Fibroblast of peridontal ligament (primary cell): ENCODE results near the gene KCNQ4.
A peak's percentile ranks its signal among the peaks of the same experiment; 100 is the strongest.

ENCODE experiments used
- DNase-seq: peaks from one replicate; pipeline ENCODE4 v3.0.0-alpha.2; 2010; ENCODE audit errors: extremely low read depth

KCNQ4 gene

DNA sequence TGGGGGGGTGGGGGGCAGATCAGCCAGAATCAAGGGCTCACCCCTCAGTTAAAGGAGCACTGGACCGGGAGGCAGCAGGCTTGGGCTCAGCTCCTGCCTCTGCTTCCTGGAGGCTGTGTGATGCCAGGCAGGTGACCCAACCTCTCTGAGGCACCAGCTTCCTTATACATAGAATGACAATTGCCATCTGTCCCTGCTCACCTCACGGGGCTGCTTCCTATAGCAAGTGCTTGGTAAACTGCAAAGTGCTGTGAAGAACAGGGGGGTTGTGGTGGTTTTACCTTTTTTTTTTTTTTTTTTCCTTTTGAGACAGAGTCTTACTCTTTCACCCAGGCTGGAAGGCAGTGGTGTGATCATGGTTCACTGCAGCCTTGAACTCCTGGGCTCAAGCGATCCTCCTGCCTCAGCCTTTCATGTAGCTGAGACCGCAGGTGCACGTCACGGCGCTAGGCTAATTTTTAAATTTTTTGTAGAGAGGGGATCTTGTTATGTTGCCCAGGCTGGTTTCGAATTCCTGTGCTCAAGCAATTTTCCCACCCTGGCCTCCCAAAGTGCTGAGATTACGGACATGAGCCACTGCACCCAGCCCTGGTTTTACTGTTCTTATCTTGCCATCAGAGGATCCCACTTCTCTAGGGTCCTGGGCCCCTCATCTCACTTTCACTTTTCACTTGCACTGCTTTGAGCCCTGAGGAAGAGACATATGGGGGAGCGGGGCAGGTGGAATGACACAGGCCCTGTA, 11.6 kb downstream of the KCNQ4 start:
- DNase-seq = no peak

DNA sequence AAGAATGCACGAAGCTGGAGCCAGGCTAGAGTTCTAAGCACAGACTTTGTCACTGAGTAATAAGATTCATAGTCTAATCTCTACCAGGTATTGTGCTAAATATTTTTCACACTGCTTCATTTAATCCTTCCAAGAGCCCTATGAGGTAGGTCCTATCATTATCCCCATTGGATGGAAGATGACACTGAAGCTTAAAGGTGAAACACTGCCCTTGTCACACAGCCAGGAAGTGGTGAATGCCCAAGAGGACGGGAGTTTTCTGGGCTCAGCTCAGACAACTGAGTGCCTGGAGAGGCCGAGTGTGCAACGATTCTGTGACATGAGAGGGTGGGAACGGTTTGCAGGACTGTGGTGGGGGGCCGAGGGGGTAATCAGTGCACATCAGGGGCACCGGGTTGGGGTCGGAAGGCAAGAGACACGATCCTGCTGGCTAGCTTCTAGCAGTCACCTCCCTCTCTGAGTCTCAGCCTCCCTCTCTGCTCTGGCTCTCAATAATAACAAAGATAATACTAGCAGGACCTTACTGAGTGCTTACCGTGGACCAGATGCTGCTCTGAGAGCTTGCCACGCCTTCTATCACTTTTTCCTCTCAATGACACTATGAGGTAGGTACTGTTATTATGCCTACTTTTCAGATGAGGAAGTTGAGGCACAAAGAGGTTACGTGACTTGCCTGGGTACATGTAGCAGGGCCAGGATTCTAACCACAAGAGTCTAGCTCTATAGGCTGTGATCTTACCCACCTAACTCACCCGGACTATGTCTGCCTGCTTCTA, 12.4 kb downstream of the KCNQ4 start:
- no peak for DNase-seq

DNA sequence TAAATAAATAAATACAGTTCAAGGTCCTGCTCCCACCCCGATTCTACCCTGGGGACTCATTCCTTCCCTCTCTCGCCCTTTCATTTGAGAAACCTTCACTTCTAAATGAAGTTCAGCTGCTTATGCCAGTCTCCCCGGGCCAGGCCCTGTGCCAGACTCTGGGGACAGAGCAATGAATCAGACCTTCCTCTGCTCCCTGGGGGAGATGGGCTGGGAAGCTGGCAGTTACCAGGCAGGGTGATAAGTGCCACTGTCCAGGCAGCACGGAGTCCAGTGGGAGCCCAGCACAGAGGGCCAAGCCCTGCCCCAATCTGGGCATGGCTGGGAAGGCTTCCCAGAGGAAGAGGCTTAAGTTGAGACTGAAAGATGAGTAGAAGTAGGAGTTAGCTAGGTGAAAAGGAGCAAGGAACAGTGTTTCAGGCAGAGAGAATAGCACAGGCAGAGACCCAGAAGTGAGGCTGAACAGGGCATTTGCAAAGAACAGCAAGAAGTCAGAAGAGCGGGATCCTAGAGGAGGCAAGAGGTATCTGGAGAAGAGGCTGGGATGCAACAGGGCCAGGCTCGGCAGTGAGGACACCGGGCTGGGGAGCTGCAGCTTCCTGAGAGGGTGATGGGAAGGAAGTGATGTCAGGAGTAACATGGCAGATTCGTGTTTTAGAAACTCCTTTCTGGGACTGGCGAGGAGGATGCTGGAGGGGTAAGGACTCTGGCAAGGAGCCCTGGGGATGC, 13.5 kb downstream of the KCNQ4 start:
- no peak for DNase-seq

DNA sequence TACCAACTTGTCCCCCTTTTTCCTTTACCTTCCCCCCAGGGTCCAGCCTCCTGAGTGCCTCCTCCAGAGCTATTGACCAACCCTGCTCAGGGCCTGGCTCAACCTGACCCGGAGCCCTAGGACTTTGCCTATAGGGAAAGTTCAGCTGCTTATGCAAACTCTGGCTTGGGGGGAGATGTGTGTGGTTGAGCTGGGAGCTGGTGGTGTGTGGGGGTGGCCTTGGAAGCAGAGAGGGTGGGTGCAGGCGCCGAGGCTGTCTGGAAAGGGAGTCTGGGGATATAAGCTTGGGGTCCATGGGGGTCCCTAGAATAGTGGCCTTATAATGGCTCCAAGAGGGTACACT, 14.1 kb downstream of the KCNQ4 start:
- DNase-seq = no peak

DNA sequence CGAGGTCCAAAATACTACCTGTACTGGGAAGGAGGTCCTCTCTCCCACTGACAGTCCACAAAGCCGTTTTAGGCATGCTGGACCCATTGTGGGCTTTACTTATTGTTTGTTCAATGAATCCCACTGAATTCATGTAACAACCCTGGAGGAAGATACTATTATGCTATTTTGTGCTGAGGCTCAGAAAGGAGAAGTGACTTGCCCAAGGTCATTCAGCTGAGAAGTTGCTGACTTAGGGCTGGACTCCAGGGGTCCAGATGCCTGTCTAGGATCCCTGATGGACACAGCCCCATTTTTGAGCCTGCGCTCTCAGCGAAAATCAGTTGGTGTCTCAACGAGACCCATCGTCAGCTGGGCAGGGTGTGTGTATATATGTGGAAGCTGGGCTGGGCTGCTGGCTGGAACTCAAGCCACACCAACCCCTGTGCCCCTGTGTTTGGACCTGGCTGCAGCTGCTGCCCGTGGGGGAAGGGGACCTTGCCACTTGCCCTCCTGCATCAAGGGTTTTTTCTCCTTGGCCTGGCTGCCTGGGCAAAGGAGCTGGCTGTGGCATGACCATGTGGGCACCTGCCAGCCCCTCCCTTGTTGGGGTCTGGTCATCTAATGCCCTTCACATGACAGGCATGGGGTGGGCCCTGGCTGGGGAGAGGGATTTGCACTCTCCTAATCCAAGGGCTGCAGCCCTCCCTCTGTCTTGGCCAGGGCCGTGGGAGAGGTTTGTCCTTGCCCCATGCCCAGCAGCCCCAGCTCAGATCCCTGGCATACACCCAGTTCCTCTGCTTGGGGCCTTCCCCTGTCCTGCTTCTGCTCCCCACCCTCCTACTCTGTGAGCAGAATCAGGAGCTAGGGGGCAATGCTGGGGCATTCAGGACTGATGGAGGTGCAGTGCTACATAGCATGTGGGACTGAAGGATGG, 15.0 kb downstream of the KCNQ4 start:
- no peak for DNase-seq

DNA sequence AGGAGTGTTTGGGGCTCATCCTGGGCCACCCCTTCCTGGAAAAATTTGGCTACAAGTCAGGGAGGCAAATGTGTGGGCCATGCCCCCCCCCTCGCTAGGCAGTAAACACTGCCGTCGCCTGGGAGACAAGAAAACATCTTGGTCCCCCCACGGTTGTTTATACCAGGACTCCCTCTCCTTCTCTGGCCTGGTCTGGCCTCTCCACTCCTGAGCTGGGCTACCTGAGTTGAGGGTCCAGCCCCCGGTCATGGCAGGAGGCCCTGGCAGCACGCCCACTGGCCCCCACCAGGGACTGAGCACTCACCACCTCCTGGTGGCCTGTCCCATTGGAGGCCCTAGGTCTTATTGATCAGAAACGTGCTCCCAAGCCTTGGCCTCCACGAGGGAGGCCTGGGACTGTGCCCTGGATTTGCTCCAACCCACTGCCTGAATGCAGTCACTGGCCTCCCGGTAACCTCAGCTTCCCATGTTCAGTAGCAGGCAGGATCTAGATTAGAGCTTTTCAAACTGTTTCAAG, 15.8 kb downstream of the KCNQ4 start:
- peak; percentile 47 for DNase-seq

DNA sequence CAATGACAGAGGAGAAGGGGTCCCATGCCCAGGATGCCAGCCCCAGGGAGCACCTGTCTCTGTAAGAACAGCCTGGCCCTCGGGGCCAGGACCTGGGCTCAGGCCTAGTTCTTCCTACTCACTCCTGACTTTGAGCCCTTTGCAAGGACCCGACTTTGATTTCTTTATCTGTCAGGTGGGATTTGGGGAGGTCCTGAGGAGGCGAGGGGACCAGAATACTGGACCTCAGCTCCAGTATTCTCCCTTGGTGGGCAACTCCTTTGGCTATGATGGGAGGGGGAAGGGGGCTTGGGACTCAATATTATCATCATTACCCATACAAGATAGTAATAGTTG, 18.1 kb downstream of the KCNQ4 start:
- no peak for DNase-seq

DNA sequence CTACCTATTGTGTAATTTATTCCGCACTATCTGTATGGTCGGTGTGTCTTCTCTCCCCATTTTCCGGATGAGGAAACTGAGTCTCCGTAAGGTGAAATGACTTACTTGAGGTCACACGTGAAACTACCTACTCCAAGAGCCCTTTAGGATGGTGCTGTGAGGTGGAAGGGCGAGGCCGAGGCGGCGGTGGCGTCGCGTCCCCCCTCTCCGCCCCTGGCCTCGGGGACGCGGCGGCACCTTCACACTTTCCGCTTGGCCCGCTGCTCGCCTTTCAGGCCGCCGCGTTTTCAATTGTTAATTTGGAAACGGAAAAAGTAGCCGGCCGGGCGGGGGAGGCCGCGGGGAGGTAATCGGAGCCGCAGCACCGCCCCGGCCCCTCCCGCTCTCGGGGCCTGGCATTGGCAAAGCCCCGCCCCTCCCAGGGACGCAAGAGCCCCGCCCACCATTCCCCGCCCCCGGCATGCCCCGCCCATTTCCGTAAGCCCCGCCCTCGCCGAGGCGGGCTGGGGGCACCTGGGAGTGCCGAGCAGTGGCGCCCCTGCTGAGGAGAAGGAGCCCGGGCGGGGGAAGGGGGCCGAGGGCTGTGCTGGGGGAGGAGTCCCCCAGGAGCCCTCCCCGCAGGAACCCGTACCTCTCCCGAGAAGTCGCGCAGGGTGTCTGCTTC, 18.6 kb downstream of the KCNQ4 start:
- peak; percentile 50 for DNase-seq

DNA sequence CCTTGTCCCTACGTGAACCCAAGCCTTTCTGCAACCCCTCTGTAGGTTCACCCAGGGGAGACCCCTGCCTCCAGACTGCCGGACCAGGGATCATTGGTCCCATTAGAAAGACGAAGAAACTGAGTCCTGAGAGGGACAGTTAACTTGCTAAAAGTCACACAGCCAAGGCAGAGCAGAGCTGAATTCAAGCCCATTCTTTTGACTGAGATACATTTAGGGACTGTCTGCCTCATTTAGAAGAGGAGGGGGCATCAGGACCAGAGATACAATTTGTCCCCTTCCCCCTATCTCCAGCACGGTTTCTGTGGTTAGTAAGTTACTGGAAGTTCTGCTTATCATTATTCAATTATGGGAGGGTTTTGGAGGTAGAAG, 19.1 kb downstream of the KCNQ4 start:
- DNase-seq = no peak

DNA sequence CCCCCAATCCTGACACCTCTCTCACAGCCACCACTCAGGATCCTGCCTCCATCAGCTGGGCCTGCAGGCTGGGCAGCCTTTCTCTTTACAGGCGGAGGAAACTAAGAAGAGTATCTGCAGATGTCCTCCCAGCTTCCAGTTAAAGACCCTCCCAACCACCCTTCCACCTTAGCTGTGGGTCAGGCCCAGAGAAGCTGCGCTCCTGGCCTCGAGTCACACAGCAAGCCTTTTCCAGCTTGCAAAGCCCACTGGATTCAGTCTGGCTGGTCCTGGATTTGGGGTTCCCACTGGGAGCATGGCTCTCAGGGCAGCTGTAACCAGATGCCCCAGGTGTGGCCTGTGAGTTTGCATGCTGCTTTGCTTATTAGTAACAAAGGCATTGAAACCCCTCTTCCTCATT, 19.9 kb downstream of the KCNQ4 start:
- no peak for DNase-seq

DNA sequence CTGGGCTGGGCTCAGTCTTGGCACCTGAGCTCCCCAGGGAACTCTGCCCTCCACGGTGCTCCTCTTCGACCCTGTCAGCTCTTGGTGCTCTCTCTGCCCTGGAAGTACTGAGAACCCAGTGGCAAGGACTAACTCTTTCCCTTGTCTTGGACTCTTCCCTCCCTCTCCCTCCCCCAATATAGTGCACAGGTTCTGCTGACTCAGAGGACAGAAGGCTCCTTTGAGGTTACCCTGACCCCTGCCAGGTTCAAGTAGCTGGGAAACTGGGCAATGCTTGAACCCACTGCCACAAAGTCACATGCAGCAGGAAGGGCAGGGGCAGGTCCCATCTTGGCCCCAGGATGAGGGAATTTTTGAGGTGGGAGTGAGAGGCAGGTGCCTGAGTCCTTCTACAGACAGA, 20.3 kb downstream of the KCNQ4 start:
- no peak for DNase-seq

DNA sequence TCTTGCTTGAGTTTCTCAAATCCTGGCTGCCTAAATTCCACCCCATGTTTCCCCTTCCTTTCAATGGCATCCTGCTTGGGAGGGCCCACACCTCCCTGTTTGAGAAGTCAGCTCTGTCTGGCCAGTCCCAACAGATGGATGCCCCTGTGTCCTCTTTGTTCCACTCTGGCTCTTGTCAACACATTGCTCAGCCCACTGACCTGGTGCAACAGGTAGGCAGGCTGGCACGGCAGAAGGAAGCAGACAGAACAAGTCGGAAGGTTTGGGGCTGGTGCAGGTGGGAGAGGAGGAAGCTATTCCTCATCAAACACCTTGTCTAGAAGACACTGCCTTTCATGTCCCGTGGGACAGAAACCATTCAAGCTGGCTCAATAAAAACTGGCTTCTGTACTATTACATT, 22.7 kb downstream of the KCNQ4 start:
- DNase-seq = no peak

DNA sequence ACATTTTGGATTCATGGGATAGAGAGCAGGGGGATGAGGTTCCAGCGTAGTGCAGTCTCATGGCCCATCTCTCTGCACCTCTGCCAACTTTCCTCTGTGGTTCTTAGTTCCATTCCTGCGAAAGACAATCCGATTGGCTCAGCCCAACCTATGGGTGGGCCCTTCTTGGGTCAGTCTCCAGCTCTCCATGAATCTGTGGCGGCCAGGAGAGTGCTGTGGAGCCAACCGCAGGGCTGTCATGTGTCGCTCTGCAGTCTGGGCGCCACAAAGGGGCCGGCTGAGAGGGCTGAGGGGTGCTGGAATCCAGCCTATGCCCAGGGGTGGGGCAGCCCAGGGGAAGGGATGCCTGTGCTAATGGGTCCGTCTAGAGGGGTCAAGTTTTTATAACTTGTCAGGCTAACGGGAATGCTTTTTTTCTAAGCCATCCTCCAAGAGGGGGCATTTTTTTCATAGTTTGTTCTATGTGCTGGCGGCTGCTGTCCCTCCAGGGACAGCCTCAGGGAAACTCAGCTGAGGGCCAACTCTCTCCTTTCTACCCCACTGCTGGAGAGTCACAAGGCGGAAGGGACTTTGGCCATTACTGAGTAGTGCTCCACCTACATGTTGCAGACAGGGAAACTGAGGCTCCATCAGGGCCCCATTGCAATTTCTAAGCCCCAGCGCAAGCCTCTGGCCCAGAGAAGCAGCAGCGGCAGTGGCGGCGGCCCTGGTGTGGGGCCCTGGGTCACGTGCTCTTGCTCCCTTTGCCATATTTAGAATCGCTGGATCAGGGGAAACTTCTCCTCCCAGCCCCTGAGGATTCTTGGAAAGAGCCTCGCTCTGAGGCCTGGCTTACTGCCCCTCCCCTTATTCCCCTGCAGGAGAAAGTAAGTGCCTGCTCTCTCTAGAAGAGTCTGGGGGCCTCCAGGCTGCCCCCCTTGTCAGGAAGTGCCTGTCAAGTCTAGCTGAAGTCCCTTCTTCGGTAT, 23.4 kb downstream of the KCNQ4 start:
- DNase-seq = no peak

DNA sequence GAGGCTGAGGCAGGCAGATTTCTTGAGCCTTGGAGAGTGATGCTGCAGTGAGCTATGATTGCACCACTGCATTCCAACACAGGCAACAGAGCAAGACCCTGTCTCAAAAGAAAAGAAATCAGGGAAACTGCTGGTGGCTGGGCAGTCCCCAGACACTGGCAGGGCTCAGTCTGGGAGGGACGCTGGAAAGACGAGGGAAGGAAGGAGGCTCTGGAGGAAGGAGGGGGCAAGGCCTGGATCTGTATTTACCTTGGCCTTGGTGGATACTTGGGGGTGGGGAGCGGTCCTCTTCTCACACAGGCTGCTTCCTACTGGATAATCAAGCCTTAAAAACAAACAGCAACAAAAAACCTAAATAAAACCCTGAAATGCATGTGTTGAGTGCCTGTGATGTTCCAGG, 24.4 kb downstream of the KCNQ4 start:
- no peak for DNase-seq

DNA sequence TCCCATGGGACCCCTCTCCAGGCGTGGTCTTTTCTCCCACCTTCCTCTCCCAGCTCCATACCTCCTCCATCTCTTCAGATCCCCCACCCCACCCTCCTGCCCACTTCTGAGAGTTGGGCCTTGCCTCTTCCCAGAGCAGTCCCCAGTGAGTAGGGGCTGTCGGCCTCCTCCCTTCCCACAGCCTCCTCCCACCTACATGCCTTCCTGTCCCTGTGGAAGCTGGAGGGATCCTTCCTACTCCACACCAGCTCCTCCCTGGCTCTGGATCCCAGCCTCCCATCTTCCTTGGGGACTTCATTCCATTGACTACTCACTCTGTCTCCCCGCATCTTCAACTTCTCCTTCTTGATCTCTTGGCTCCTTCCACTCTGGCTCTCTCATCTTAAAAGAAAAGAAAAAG, 24.9 kb downstream of the KCNQ4 start:
- no peak for DNase-seq

DNA sequence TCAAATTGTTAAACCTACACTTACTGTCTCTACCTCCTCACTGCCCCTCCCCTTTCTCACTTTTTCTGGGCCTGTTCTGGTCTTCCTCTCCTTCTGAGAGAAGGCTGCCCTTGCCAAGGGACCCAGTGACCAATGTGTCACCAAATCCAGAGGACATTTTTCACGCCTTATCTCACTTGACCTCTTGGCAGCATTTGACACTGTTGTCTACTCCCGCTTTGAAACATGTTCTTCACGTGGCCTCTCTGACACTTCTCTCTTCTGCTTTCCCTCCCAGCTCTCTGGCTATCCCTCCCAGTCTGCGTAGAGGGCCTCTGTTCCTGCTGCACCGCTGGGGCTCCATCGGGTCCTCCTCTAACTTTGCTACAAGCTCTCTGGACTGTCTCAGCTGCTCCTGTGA, 25.3 kb downstream of the KCNQ4 start:
- DNase-seq = no peak

DNA sequence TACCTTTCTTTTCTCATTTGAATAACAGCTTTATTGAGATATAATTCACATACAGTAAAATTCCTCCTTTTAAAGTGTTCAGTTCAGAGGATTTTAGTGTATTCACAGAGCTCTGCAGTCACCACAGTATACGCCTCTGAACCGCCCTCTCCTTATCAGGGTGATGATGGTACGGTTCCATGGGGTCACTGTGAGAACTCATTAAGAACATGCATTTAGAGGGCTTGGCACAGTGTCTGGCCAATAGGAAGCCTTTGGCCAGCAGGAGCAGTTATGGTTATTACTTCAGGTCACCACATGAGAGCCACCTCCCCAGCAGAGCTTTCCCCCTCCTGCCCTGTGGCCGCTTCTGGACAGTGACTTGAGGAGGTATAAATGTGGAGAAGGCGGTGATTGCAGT, 27.3 kb downstream of the KCNQ4 start:
- DNase-seq = no peak

DNA sequence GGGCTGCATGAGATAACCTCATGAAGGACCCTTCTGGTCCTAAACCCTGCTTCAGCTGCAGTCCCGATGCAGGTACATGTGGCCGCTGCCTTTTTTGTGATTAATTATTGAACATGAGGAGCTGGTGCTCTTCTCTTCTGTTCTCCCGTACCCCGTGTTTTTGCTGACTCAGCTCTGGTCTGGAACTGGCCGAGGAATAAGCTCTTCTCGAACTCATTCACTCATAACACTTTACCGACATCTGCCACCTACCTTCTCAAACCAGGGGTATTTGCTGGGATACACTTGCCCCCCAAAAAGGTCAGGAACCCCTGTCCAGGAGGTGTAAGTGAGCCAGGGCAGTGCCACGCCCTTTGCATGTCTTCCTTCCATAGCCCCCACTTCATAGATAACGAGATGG, 31.8 kb downstream of the KCNQ4 start:
- no peak for DNase-seq

DNA sequence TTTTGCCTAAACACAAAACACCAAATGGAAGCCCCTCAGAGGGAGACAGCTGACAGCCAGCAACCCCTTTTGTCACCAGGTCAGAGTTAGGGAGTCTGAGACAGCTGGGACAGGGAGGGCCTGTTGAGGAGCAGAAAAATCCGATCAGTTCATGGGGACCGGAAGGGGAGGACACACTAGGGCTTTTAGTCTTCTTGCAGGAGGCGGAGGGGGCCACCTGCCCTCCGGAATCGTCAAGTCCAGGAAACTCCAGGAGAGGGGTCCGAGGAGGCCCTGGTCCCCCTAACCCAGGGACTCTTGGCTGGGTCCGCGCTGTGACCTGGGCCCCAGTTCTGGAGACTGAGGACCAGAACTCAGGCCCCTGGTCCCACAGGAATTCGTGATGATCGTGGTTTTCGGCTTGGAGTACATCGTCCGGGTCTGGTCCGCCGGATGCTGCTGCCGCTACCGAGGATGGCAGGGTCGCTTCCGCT, 34.2 kb downstream of the KCNQ4 start:
- no peak for DNase-seq
